T-helper 2 cell treated with Interferon-gamma antibody and Interleukin-4, amounts not matched to agents 5 μg/mL and 100 μg/mL, for 36 hours (primary cell): Measurements from ENCODE around the gene OR2T27.
"Not testable (repeated sequence)": the region's sequence is repeated elsewhere in the genome, so short reads cannot be mapped to it uniquely, and the experiment has no call there.

Experiments used
- DNase-seq: peaks from one replicate; pipeline ENCODE4 v3.0.0; 2021; ENCODE audit warnings: low spot score
- H3K27ac Mint-ChIP-seq: one replicate; pipeline ENCODE4 v1.8.0; 2021; ENCODE audit warnings: mild to moderate bottlenecking, mixed read lengths
- H3K27me3 Mint-ChIP-seq: one replicate; pipeline ENCODE4 v1.8.0; 2021; ENCODE audit warnings: low read depth, mixed read lengths
- H3K36me3 Mint-ChIP-seq: one replicate; pipeline ENCODE4 v1.8.0; 2021; ENCODE audit warnings: low read depth, mixed read lengths
- H3K4me1 Mint-ChIP-seq: one replicate; pipeline ENCODE4 v1.8.0; 2021; ENCODE audit warnings: low read depth, mixed read lengths
- H3K4me3 Mint-ChIP-seq: one replicate; pipeline ENCODE4 v1.8.0; 2022; ENCODE audit warnings: mild to moderate bottlenecking, moderate library complexity, mixed read lengths
- H3K9me3 Mint-ChIP-seq: one replicate; pipeline ENCODE4 v1.8.0; 2021; ENCODE audit warnings: mixed read lengths

The OR2T27 gene

GRCh38 chr1:248655354-248655753, at the start of gene OR2T27:
TSS of gene OR2T27 (minus strand) at chr1:248655528. CDS start at chr1:248650884, 4,644 bp downstream.
- DNase-seq, H3K27ac Mint-ChIP-seq, H3K27me3 Mint-ChIP-seq, H3K4me1 Mint-ChIP-seq, H3K9me3 Mint-ChIP-seq, H3K4me3 Mint-ChIP-seq, H3K36me3 Mint-ChIP-seq: not testable (repeated sequence)

GRCh38 chr1:248704606-248705005, 49.3 kb upstream of the OR2T27 start:
- H3K36me3 Mint-ChIP-seq, result no peaks in the 10 kb centered on the region
- no peaks in the 10 kb centered on the region for H3K27me3 Mint-ChIP-seq
- H3K4me3 Mint-ChIP-seq, result no peak overlapping the region

GRCh38 chr1:248703674-248704073, 48.3 kb upstream of the OR2T27 start:
- DNase-seq, result no peak
- H3K9me3 Mint-ChIP-seq, result no peaks in the 10 kb centered on the region
- no peaks in the 10 kb centered on the region for H3K36me3 Mint-ChIP-seq
- H3K27me3 Mint-ChIP-seq, result no peaks in the 10 kb centered on the region
- H3K27ac Mint-ChIP-seq, result no peak overlapping the region
- no peak overlapping the region for H3K4me3 Mint-ChIP-seq
- H3K4me1 Mint-ChIP-seq, result no peaks in the 10 kb centered on the region

More at GRCh38 chr1:248704606-248705005, 49.3 kb upstream of the OR2T27 start:
- no peak for DNase-seq
- Mint-ChIP-seq H3K27ac (no peak overlapping the region), H3K4me1 (no peaks in the 10 kb centered on the region), H3K9me3 (no peaks in the 10 kb centered on the region)

GRCh38 chr1:248702714-248703113, 47.4 kb upstream of the OR2T27 start, which contains the start of gene OR14I1:
TSS of gene OR14I1 (minus strand) at chr1:248702766.
- Mint-ChIP-seq H3K27ac (no peak within 1 kb of the TSS), H3K27me3 (no peaks in the 10 kb centered on the region), H3K4me3 (no peak within 1 kb of the TSS), H3K4me1 (no peaks in the 10 kb centered on the region), H3K9me3 (no peaks in the 10 kb centered on the region), H3K36me3 (no peaks in the 10 kb centered on the region)
- DNase-seq, result no peak

GRCh38 chr1:248699099-248699498, 43.8 kb upstream of the OR2T27 start:
- H3K27ac Mint-ChIP-seq, result no peak overlapping the region
- DNase-seq, result no peak
- H3K36me3 Mint-ChIP-seq, result no peaks in the 10 kb centered on the region
- no peak overlapping the region for H3K4me3 Mint-ChIP-seq
- H3K4me1 Mint-ChIP-seq, result no peaks in the 10 kb centered on the region
- no peaks in the 10 kb centered on the region for H3K27me3 Mint-ChIP-seq
- no peaks in the 10 kb centered on the region for H3K9me3 Mint-ChIP-seq

- H3K4me1 Mint-ChIP-seq, result no peaks in the 10 kb centered on the region
- H3K9me3 Mint-ChIP-seq, result no peaks in the 10 kb centered on the region
- no peaks in the 10 kb centered on the region for H3K36me3 Mint-ChIP-seq
- no peaks in the 10 kb centered on the region for H3K27me3 Mint-ChIP-seq
- no peak overlapping the region for H3K4me3 Mint-ChIP-seq
- no peak for DNase-seq
- H3K27ac Mint-ChIP-seq, result no peak overlapping the region
Observed at GRCh38 chr1:248697907-248698306, 42.6 kb upstream of the OR2T27 start.

- Mint-ChIP-seq H3K4me1 (no peaks in the 10 kb centered on the region), H3K27ac (no peak overlapping the region), H3K4me3 (no peak overlapping the region), H3K9me3 (peaks cover 5% of the 10 kb centered on the region), H3K36me3 (no peaks in the 10 kb centered on the region), H3K27me3 (no peaks in the 10 kb centered on the region)
- DNase-seq, result no peak
Observed at GRCh38 chr1:248696774-248697173, 41.4 kb upstream of the OR2T27 start.

GRCh38 chr1:248696261-248696660, 40.9 kb upstream of the OR2T27 start:
- Mint-ChIP-seq H3K27me3 (no peaks in the 10 kb centered on the region), H3K36me3 (no peaks in the 10 kb centered on the region), H3K4me3 (no peak overlapping the region), H3K9me3 (peaks cover 5% of the 10 kb centered on the region), H3K4me1 (no peaks in the 10 kb centered on the region), H3K27ac (no peak overlapping the region)
- DNase-seq, result no peak

GRCh38 chr1:248695451-248696132, 40.3 kb upstream of the OR2T27 start:
- peaks cover 5% of the 10 kb centered on the region for H3K9me3 Mint-ChIP-seq
- no peaks in the 10 kb centered on the region for H3K27me3 Mint-ChIP-seq
- H3K4me3 Mint-ChIP-seq, result no peak overlapping the region
- DNase-seq, result no peak
- no peaks in the 10 kb centered on the region for H3K36me3 Mint-ChIP-seq
- no peaks in the 10 kb centered on the region for H3K4me1 Mint-ChIP-seq
- H3K27ac Mint-ChIP-seq, result no peak overlapping the region

GRCh38 chr1:248691567-248692155, 36.3 kb upstream of the OR2T27 start:
- Mint-ChIP-seq H3K36me3 (no peaks in the 10 kb centered on the region), H3K4me1 (peaks cover 1% of the 10 kb centered on the region)

GRCh38 chr1:248688527-248689298, 33.4 kb upstream of the OR2T27 start:
- no peak overlapping the region for H3K4me3 Mint-ChIP-seq
- H3K4me1 Mint-ChIP-seq, result peaks cover 1% of the 10 kb centered on the region
- no peaks in the 10 kb centered on the region for H3K27me3 Mint-ChIP-seq
- peaks cover 5% of the 10 kb centered on the region for H3K9me3 Mint-ChIP-seq
- no peak for DNase-seq
- H3K27ac Mint-ChIP-seq, result no peak overlapping the region
- no peaks in the 10 kb centered on the region for H3K36me3 Mint-ChIP-seq

More at GRCh38 chr1:248691567-248692155, 36.3 kb upstream of the OR2T27 start:
- no peak overlapping the region for H3K27ac Mint-ChIP-seq
- no peak for DNase-seq
- H3K9me3 Mint-ChIP-seq, result peaks cover 5% of the 10 kb centered on the region
- H3K4me3 Mint-ChIP-seq, result no peak overlapping the region
- no peaks in the 10 kb centered on the region for H3K27me3 Mint-ChIP-seq

- Mint-ChIP-seq H3K4me3 (no peak overlapping the region), H3K27ac (no peak overlapping the region), H3K36me3 (no peaks in the 10 kb centered on the region), H3K9me3 (no peaks in the 10 kb centered on the region), H3K4me1 (peaks cover 1% of the 10 kb centered on the region), H3K27me3 (no peaks in the 10 kb centered on the region)
- DNase-seq, result no peak
Observed at GRCh38 chr1:248686815-248687214, 31.5 kb upstream of the OR2T27 start.

- H3K36me3 Mint-ChIP-seq, result no peaks in the 10 kb centered on the region
- no peak overlapping the region for H3K27ac Mint-ChIP-seq
- no peaks in the 10 kb centered on the region for H3K9me3 Mint-ChIP-seq
Observed at GRCh38 chr1:248681651-248682050, 26.3 kb upstream of the OR2T27 start.

GRCh38 chr1:248670003-248670402, 14.7 kb upstream of the OR2T27 start:
- Mint-ChIP-seq H3K9me3 (peaks cover 12% of the 10 kb centered on the region), H3K27ac (no peak overlapping the region), H3K36me3 (no peaks in the 10 kb centered on the region), H3K4me1 (no peaks in the 10 kb centered on the region), H3K4me3 (no peak overlapping the region), H3K27me3 (no peaks in the 10 kb centered on the region)
- no peak for DNase-seq

More at GRCh38 chr1:248681651-248682050, 26.3 kb upstream of the OR2T27 start:
- Mint-ChIP-seq H3K27me3 (peaks cover 2% of the 10 kb centered on the region), H3K4me1 (no peaks in the 10 kb centered on the region), H3K4me3 (no peak overlapping the region)
- DNase-seq, result no peak
